LoVo (cell line): ENCODE results near the gene TAF4.
"Not testable (repeated sequence)": the region's sequence is repeated elsewhere in the genome, so short reads cannot be mapped to it uniquely, and the experiment has no call there.

Experiments used
- DNase-seq: peaks from one replicate; pipeline ENCODE4 v3.0.0-alpha.2; 2016; ENCODE audit warnings: low spot score

TAF4 gene

DNA sequence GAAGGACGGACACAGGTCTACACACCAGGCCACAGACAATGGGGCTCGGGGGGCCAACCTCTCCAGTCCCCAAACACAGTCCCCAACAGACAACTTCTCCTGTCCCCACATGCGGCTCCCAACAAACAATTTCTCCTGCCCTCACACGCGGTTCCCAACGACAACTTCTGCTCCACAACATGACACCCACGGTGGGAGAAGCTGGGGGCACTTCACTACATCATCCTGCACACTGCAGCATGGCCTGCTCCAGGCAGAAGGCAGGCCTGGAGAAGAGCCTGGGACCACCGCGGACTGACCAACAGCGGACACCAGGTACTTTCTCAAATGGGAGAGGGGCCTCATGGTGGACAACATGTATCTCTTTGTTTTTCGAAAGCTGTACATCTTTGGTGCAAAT lies 6.7 kb downstream of the TAF4 start:
- DNase-seq: no peak

DNA sequence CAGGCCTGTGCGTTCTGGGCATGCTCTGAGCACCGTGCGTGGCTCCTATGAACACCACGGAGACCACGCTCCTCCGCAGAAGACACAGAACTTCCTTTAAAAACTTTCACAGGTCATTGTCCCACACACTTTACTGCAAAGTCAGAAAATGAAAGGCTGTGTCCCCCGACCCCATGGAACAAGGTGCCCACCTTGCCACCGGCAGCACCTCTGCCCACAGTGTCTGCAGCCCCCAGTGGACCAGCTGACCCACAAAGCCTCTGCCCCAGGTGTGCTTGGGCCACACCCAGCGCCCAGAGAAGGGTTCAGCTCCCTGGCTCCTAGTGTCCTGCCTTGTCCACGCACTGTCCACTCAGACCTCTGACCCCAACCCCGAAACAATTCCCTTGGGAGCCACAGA lies 8.7 kb downstream of the TAF4 start:
- no peak for DNase-seq

DNA sequence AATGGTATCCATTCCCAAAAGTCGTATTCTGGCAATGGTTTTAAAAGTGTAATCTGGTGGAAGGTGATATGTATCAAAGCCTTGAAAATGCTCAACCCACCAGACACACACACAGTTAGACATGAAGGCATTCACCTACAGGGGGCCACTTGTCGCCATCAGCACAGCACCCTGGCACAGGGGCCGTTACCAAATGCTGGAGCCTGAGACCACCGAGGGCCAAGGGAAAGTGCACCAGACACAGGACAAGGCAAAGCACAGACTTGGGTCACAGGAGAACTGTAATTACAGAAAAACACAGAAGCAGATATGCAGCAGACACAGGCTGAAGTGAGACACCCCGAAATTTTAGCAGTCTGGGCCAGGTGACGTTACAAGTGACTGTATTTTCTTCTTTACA lies 9.3 kb downstream of the TAF4 start:
- DNase-seq: no peak

DNA sequence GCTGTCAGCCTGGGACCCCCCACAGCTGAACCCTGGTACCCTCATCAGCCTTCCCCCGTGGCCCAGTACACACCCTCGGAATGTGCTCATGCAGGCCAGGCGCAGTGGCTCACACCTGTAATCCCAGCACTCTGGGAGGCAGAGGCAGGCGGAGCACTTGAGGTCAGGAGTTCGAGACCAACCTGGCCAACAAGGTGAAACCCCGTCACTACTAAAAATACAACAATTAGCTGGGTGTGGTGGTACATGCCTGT lies 9.9 kb downstream of the TAF4 start:
- not testable (repeated sequence) for DNase-seq

DNA sequence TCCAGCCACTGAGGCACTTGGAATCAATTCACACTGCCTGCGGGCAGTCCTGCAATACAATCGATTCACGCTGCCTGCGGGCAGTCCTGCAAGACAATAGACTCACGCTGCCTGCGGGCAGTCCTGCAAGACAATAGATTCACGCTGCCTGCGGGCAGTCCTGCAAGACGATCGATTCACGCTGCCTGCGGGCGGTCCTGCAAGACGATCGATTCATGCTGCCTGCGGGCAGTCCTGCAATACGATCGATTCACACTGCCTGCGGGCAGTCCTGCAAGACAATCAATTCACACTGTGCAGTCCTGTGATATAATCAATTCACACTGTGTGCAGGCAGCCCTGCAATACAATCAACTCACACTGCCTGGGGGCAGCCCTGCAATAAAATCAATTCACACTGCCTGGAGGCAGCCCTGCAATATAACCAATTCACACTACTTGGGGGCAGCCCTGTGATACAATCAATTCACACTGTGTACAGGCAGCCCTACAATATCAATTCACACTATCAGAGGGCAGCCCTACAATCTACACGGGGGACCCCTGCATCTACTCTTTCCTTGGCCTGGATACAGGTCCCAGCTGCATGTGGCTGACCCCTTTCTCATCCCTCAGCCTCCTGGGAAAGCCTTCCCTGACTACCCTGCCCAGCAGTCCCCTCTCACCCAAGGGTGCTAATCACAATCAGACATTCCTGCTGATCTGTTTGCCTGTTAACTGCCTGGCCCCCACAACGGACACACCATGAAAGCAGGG lies 10.4 kb downstream of the TAF4 start:
- no peak for DNase-seq

DNA sequence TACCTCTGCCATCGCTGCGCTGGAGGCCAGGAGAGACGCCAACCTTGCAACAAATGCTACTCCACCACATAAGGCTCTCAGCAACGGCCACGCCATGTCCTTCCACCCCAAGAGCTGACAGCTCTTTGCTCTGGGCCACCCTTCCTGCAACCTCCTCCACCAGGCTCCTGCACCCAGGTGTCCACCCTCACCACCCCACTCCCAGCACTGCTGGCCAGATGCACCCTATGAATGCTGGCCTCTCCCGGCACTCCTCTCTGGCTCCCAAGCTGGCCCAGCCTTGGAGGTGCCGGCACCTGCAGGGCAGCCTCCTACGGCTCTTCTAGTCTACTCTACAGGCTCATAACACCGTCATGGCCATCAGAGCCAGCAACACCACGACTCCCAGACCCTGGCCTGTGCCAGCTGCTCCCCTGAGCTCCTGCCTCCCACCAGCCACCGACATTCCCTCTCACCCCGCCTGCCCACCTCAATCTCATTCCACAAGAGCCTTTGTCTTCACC lies 11.2 kb downstream of the TAF4 start:
- no peak for DNase-seq

DNA sequence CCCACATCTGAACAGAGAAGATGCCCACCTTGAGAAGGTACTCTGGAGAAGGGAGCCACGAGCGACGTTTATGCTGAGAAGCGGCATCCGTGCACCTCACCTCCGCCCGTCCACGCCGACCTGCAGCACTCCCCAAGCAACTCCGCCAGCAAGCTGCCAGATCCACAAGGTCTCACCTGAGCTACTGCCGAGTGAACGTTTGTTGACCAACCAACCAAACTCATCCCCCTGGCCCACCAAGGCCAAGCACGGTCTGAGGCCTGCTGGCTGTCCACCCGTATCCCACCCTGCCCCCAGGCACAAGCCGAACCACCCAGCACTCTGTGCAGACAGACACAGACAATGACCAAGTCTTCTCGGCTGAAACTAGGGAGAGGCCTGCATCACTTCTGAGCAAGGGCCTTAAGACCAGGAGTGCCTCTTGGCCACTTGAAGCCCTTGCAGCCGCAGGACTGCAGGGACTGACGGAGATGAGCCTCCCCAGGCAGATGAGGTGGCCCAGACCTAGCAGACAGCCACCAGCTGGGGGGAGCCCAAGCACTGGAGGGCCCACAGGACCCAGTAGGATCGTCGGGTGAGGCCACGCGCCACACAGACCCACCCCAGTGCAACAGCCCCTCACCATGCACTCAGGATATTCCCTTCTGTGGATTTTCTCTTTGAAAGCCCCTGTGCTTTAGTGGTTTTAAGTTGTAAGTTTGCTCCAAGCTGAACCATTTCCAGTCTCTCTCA lies 12.1 kb downstream of the TAF4 start:
- no peak for DNase-seq

DNA sequence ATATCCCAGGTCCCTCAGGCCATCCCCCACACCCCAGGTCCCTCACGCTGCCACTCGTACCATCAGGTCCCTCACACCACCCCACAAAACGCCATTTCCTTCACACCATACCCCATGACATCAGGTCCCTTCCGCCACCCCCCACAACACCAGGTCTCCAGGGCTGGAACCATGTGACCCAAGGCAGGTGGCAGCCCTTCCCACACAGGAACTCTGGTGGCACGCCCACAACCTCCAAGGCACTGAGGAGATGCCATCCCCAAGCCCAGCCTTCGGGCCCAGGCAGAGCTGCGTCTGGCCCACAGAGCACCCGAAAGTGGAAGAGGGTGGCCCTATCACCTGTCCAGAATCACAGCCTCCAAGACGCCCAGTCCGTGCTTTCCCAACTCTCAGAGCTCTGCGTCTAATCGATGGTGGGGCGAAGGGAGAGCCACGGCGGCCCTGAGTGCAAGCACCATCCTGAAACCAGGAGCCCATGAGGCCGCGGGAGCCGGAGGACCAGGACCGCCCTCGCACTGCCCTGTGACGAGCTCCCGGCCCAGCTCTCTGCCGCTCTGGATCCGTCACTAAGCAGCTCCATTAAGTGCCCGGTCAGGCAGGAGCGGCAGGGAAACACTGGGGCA lies 12.7 kb downstream of the TAF4 start:
- no peak for DNase-seq

DNA sequence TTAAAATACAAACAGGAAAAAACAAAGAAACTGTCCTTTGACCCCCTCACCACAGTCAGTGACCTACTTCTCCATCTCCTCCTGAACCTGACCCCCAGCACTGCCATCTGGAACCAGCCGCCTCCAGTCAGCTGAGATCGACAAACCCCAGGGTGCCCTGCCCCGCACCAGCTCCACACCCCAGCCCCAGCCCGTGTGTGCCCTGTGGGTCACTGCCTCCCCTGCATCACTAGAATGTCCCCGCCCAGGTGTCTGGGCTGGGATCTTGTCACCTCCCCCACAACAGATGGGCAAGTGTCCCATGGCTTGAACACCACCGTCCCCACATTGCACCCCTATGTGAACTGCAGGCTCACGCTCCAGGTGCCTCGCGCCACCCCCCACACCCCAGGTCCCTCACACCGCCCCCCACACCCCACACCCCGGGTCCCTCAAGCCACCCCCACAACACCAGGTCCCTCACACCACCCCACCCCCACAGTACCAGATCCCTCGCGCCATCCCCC lies 13.3 kb downstream of the TAF4 start:
- no peak for DNase-seq

DNA sequence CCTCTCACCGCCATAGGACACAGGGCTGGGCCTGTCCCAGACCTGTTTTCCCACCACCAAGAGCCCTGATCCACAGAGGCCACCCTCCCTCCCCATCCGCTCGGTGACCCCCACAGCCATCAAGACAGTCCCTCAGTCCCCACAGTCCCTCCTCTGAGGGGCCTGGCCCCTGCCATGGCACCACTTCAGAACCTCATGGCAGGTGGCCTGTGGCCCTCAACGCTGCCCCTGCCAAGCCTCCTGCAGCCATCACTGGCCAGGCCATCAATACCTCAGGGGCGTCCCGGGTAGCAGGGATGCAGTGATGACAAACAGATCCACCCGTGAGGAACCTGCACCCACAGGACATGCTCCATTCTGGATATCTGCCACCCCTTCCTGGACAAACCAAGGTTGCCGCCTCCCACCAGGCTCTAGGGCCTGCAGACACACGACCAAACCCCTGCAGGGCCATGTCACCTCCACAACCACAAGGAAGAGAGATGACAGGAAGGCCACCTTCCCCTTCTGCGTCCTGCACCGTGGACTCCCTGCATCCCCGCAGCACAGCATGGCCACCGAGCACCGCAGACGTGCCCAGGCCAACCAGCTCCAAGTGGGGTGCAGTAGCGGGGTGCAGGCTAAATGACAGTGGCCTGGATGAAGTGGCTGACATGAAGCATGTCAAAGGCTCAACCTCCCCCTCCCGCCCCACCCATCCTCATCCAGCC lies 14.0 kb downstream of the TAF4 start:
- DNase-seq: no peak

DNA sequence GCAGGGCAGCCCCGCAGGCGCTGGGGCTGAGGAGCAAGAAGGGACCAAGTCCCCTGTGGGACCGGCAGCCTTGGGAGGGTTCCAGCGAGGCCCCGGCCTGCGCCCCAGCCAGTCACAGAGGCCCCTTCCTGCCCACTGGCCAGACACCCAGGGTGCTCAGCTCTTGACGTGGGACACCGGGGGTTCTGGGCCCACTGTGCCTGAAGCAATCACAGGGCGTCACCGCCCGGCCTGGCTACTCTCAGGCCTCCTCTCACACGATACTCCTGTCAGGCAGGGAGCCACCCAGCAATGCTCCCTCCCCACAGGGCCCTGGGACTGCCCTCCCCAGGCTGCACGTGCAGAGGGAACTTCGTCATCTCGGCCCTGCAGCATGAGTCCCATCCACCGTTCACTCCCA lies 14.5 kb downstream of the TAF4 start:
- no peak for DNase-seq

DNA sequence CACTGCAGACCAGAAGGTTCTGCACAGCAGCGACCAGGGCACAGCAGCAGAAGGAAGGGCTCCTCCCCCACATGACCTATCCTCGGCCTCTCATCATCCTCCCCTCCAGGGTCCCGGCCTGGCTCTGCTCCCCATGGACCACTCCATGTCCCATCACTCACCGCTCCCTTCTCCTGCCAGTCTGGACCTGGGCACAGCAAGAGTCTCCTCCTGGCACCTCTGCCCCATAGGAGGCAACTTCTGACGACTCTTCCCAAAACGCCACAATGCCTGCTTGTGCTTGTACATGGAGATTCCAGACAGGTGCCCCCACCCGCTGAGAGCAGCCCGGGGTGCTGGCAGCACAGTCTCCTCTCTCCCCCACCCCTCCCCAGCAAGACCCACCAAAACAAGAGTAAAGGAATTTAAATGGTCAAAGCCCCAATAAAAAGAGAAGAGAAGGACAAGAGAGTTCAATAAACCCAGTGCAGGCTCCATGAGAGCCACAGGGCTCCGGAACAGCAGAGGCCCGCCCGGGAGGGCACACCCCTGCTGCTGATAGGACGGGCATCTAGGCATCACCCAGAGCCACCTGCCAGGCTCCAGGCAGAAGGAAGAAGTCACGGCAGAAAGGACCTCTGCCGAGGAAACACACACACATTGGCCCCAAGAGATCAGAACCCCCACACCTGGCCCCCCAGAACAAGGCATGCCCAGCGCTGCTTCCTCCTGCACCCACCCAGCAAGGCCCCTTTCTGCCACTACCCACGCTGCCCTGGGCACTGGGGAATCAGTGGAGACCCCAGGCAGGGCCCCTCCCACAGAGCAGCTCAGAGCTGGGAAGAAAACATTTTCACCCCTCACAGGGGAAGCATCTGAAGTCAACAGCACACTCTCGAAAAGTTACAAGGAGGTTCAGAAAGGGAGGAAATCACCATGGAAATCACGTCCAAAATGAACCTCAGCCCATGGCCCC lies 15.2 kb downstream of the TAF4 start:
- no peak for DNase-seq

DNA sequence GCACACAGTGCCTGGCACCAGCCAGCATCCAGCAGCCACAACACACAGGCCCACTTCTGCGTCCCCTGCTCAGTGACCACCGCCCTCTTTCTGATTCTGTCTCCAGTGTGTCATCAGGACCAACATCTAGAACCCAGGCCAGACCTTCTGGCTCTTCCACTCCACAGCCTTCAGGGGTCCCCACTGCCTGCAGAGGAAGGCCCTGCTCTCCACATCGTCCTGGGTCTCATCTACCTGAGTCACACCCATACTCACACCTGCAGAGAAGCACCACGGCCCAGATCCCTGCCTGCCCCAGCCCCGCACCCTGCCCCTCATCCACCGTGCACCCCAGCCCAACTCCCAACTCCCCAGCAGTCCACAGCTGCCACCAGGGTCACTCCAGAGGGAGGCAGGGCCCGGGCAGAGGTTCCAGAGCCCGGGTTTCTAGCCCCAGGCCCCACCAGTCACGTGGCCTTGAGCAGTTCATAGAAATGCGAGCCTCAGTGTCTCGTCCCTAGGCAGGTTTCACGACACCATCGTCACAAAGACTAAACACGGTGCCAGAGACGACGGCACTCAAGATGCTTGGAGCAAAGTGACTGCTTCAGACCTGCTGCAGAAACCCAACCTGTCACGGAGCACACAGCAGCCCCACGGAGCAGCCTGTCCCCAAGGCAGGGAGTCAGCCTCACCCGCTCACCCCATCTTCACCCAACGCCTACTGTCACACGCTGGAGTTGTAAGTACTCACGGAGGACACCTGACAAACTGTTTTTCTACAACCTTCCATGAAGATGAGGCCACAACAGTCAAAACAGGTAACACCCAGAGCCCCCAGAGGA lies 16.1 kb downstream of the TAF4 start:
- no peak for DNase-seq

DNA sequence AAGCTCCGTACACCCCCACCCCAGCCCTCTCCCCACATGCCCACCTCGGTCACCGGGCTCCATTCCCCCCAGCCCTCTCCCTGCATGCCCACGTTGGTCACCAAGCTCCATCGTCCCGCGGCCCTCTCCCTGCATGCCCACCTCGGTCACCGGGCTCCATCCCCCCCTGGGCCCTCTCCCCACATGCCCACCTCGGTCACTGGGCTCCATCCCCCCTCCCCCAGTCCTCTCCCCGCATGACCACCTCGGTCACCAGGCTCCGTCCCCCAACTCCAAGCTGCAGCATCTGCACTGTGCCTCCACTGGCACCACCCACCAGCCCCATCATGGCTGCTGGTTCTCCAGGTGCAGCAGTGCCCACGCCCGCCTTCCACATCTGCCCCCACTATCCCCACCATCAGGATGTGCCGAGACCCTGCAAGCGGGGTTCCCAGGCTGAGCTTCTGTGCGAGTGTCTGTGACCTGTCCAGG lies 16.8 kb downstream of the TAF4 start:
- no peak for DNase-seq

DNA sequence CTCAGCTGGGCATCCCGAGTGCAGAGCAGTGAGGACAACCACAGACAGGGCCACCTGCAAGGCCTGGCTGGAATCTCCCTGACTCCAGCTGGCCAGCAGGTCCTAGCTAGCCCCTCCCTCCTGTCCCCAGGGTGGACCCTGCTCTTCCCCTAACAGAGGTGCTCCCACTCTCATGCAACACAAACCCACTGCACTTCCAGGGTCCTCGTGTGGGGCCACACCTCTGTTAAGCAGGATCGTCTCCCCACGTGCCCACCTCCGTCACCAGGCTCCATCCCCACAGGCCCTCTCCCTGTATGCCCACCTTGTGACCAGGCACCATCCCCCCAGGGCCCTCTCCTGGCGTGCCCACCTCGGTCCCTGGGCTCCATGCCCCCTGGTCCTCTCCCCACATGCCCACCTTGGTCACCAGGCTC lies 17.3 kb downstream of the TAF4 start:
- no peak for DNase-seq

DNA sequence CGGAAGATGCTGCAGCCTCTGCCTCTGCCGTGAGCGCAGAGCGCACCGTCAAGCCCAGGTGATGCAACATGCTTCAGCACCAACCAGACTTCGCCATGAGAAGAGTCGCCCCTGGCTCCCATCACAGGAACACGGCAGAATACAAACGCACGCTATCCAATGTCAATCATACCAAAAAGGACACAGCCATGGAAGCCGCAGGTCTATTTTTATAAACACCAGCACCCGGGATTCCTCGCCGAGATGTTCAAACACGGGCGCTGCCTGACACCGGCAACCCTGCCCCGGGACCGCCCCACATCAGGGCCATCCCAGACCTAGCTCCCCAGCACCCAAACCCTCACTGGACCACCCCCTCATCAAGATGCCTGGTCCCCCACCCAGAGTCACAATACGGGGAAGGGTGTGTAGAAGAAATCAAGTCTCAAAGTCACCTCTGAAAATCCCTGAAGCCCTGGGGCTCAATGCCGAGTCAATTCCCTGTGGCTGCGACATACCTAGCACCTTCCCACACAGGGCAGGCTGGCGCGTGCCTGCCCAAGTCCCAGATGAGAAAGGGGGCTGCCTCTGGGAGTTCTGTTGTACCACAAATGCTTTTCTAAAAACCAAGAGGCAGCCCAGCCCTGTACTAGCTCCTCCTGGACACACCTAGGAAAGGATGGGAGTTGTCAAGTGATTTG lies 17.9 kb downstream of the TAF4 start:
- no peak for DNase-seq

DNA sequence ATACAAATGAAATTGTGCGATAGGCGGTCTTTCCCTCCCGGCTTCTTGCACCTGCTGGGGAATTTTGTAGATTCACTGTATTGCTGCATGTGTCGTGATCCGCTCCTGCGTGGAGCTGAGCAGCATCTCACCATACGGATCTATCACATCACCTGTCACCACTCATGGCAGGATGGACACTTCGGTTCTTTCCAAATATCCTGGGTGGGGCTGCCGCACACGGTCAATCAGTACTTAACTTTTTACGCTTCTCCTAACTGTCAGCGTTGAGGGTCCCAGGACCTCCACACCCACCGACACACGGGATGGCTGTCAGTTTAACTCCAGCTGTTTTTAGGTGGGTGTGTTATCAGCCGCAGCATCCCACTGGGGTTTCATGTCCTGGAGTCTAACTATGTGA lies 19.2 kb downstream of the TAF4 start:
- DNase-seq: no peak

DNA sequence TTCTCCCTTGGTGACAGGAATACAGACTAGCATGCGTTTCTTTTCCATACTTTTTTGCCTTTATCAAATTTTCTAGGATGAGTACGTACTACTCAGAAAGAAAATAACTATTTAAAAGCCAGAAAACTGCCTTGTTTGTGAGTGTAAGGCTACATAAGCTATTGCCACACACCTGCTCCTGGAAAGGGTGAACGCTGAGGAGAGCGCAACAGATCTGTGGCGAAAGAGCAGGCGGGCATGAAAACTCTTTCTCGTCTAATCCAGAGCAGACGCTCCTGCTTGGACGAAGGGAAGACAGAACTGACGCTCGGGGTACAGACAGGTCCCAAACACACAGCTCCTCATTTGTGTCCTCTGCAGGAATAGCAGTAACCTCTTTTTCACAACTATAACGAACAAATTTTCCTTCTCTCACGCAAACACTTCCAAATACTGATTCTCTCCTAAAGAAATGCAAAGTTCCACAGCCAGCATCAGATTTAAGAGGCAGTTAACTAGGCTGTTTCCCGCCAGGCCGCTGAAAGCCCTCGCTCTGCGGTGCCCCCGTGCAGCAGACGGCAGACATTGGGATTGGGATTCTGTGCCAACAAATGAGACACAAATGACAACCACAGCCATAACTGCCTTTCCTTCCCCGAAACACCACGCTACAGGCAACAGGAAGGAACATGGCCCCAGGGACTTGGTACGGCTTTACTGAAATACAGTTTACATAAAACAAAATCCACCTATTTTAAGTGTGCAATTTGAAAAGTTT lies 20.0 kb downstream of the TAF4 start:
- no peak for DNase-seq

DNA sequence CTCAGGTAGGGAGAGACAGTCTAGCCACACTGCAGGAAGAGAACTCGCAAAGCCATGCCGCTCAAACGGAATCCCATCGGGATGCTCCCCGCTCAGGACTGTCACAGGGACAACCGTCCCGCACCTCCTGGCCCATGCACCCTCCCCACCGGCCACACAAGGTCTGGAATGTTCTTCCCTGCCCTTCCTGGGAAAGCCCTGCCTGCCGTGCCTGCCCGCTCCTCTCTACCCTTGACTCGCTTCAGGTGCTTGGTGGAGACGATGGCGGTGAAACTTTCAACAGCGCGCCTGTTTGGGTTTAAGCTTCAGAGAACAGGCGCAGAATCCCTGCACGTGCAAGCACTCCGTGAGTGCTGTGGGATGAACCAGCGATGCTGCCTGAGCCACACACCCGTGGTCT lies 20.6 kb downstream of the TAF4 start:
- DNase-seq: no peak
